B cell (primary cell): ENCODE results near the gene CLEC19A.

Source experiments
- CTCF ChIP-seq: fragments of 200-600 bp; IDR thresholded peaks from one replicate; pipeline ENCODE4 v1.8.0; 2022; ENCODE audit warnings: antibody characterized with exemption, mild to moderate bottlenecking
- EZH2 ChIP-seq: IDR thresholded peaks from 2 replicates; pipeline ENCODE4 v1.6.1; 2012; ENCODE audit warnings: borderline replicate concordance, low read depth, mild to moderate bottlenecking, moderate library complexity, low read length; ENCODE audit not compliant: insufficient read depth, poor library complexity, severe bottlenecking

- TF ChIP-seq CTCF (no peak), EZH2 (no peak)
These were observed 43.3 kb upstream of the CLEC19A start for GRCh38 chr16:19242186-19242585.
